Stimulated activated naive B cell treated with anti-CD40 and anti-IgM and Interleukin-4, amounts not matched to agents 10 μg/mL and 1 μg/mL and 100 μg/mL, for 72 hours (primary cell): ENCODE measurements around the gene NOSIP.

Source experiments
- ATAC-seq, 2 donors: fragments of 150-1000 bp; cut with Tn5 transposase; replicated peaks; 2 replicates each; pipeline ENCODE4 v1.10.0; 2021; ENCODE audit warnings: moderate library complexity in 1 of 2
- DNase-seq: peaks from one replicate; pipeline ENCODE4 v3.0.0; 2021
- H3K27ac Mint-ChIP-seq: one replicate; pipeline ENCODE4 v1.8.0; 2022; ENCODE audit warnings: mild to moderate bottlenecking, mixed read lengths
- H3K27me3 Mint-ChIP-seq, 2 donors: one replicate each; pipeline ENCODE4 v1.8.0; 2022; ENCODE audit warnings: mixed read lengths in 2 of 2
- H3K36me3 Mint-ChIP-seq, 2 donors: one replicate each; pipeline ENCODE4 v1.8.0; 2022; ENCODE audit warnings: mixed read lengths in 2 of 2, mild to moderate bottlenecking in 1 of 2
- H3K4me1 Mint-ChIP-seq, 2 donors: one replicate each; pipeline ENCODE4 v1.8.0; 2022; ENCODE audit warnings: mixed read lengths in 2 of 2, mild to moderate bottlenecking in 1 of 2
- H3K4me3 Mint-ChIP-seq, 2 donors: one replicate each; pipeline ENCODE4 v1.8.0; 2022; ENCODE audit warnings: mild to moderate bottlenecking in 2 of 2, mixed read lengths in 2 of 2, moderate library complexity in 1 of 2
- H3K9me3 Mint-ChIP-seq, 2 donors: one replicate each; pipeline ENCODE4 v1.8.0; 2022; ENCODE audit warnings: mixed read lengths in 2 of 2, mild to moderate bottlenecking in 1 of 2

Gene NOSIP

GRCh38 chr19:49590971-49591730 is 10.8 kb upstream of the NOSIP start, which contains the start of gene PRR12:
Gene PRR12, plus strand, starts transcription at chr19:49591182. Its CDS starts 473 bp downstream, at chr19:49591655.
- peak; percentile 69 for DNase-seq
- Mint-ChIP-seq H3K4me1 (peaks cover 23 to 37% of the 10 kb centered on the region in 2 donors), H3K36me3 (peaks cover 15 to 23% of the 10 kb centered on the region in 2 donors), H3K4me3 (peak within 1 kb of the TSS; percentile 77 to 96), H3K27ac (peak within 1 kb of the TSS; percentile 83), H3K9me3 (no peaks in the 10 kb centered on the region), H3K27me3 (no peaks in the 10 kb centered on the region)
- ATAC-seq: peak; percentile 40 to 44

DNA sequence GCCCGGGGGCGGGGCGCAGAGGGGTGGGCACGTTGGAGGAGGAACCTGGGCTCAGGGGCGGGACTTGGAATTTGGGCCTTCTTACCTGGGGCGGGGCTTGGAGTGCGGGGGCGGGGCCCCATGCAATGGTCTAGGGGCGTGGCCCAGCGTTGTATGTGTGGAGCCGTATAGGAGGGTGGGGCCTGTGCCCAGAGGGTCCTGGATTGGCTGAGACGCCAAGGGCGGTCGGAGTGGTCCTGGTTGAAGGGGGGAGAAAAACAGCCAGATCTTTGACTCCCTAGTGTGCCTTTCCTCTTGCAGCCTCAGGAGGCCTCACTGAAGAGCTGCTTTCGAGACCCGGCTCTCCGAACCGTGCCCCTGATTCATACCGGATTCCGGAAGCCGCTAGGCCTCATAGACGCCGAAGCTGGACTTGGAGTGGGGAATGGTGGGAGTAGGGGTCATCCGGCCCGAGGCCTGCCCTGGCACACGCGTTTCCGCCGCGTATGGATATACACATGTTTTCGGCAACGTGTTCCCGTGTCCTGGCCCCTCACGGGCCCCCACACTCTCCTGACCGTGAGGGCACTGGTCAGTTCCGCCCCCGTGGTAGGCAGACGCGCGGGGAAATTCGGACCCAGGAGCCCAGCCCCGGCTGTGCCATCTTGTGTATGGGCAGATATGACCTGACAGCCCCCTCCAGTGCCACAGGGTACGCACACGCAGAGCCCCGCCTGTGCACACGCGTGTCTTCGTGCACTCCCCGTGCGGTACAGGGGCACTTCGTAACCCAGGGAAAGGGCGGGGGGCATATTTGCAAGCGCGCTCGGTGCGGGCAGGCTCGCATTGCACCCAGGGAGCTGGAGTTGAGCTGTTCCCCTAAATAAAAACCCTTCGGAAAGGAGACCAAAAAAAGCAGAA is 10.0 kb upstream of the NOSIP start:
- peak overlapping the region; percentile 83 for H3K27ac Mint-ChIP-seq

DNA sequence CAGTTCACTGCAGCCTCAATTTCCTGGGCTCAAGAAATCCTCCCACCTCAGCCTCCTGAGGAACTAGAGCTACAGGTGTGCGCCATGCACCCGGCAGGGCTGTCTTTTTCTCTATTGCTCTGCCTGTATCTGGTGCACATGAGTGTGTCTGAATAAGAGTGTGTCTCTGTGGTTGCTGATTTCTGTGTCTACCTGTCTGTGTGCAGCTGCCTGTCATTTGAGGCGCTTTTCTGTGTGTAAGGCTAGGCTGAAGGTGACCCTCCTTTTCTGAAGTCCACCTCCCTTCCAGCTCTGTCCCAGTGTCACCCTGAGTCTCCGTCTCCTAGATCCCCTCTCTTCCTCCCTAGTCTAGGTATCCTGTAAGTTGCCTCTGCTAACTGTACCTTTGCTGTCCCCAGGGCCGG is 9.1 kb upstream of the NOSIP start:
- Mint-ChIP-seq H3K9me3 (no peaks in the 10 kb centered on the region), H3K4me3 (no peak overlapping the region), H3K27ac (no peak overlapping the region), H3K36me3 (peaks cover 9 to 16% of the 10 kb centered on the region in 2 donors), H3K27me3 (no peaks in the 10 kb centered on the region), H3K4me1 (peaks cover 22 to 33% of the 10 kb centered on the region in 2 donors)
- ATAC-seq: no peak
- no peak for DNase-seq

More for the DNA sequence above, 10.0 kb upstream of the NOSIP start:
- Mint-ChIP-seq H3K9me3 (no peaks in the 10 kb centered on the region), H3K4me1 (peaks cover 23 to 37% of the 10 kb centered on the region in 2 donors), H3K36me3 (peaks cover 12 to 20% of the 10 kb centered on the region in 2 donors), H3K27me3 (no peaks in the 10 kb centered on the region), H3K4me3 (peak overlapping the region; percentile 77 to 96)
- ATAC-seq (peak; percentile 83 to 86), DNase-seq (peak; percentile 93)

- peaks cover 13 to 23% of the 10 kb centered on the region in 2 donors for H3K4me1 Mint-ChIP-seq
- H3K4me3 Mint-ChIP-seq: no peak overlapping the region
- H3K36me3 Mint-ChIP-seq: peaks cover 2 to 6% of the 10 kb centered on the region in 2 donors
- H3K27ac Mint-ChIP-seq: no peak overlapping the region
- ATAC-seq: no peak
- H3K9me3 Mint-ChIP-seq: no peaks in the 10 kb centered on the region
- H3K27me3 Mint-ChIP-seq: no peaks in the 10 kb centered on the region
- DNase-seq: no peak
Measured at GRCh38 chr19:49588365-49589122, 8.2 kb upstream of the NOSIP start.

GRCh38 chr19:49587227-49587626 is 6.9 kb upstream of the NOSIP start:
- no peak overlapping the region for H3K4me3 Mint-ChIP-seq
- H3K27ac Mint-ChIP-seq: no peak overlapping the region
- DNase-seq: no peak
- no peaks in the 10 kb centered on the region for H3K27me3 Mint-ChIP-seq
- ATAC-seq: no peak
- no peaks in the 10 kb centered on the region for H3K36me3 Mint-ChIP-seq
- H3K9me3 Mint-ChIP-seq: no peaks in the 10 kb centered on the region
- H3K4me1 Mint-ChIP-seq: peaks cover 4 to 10% of the 10 kb centered on the region in 2 donors

DNA sequence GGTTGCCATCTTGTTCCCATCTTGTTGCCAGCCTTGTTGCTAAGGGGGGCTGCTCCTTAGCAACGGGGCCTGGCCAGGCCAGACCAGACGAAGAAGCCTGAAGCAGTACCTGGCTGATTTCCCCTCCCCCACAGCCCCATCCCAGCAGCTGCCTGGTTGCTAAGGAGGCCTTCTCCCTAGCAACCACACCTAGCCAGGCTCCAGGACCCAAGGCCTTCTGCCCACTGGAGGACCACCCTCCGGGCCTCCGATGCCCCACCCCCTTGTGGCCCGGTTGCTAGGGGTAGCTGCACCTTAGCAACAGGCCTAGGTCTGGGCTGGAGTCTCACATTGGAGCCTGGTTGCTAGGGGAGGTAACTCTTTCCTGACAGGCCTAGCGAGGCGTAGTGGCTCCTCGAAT is 4.7 kb upstream of the NOSIP start:
- ATAC-seq (no peak), DNase-seq (no peak)
- no peak overlapping the region for H3K27ac Mint-ChIP-seq
- no peaks in the 10 kb centered on the region for H3K9me3 Mint-ChIP-seq
- H3K4me1 Mint-ChIP-seq: peaks cover 12 to 17% of the 10 kb centered on the region in 2 donors
- no peaks in the 10 kb centered on the region for H3K27me3 Mint-ChIP-seq
- H3K36me3 Mint-ChIP-seq: peaks cover 2 to 4% of the 10 kb centered on the region in 2 donors
- no peak overlapping the region for H3K4me3 Mint-ChIP-seq

GRCh38 chr19:49583239-49583638 is 2.9 kb upstream of the NOSIP start:
- Mint-ChIP-seq H3K27me3 (no peaks in the 10 kb centered on the region), H3K9me3 (no peaks in the 10 kb centered on the region), H3K4me3 (no peak overlapping the region), H3K36me3 (peaks cover 2 to 4% of the 10 kb centered on the region in 2 donors), H3K27ac (no peak overlapping the region), H3K4me1 (peaks cover 12 to 28% of the 10 kb centered on the region in 2 donors)
- DNase-seq (no peak), ATAC-seq (no peak)

- Mint-ChIP-seq H3K9me3 (no peaks in the 10 kb centered on the region), H3K4me1 (peaks cover 12 to 41% of the 10 kb centered on the region in 2 donors), H3K4me3 (peak within 1 kb of the TSS; percentile 95 to 96), H3K36me3 (peaks cover 2 to 9% of the 10 kb centered on the region in 2 donors), H3K27ac (peak within 1 kb of the TSS; percentile 96), H3K27me3 (no peaks in the 10 kb centered on the region)
- ATAC-seq (no peak), DNase-seq (no peak)
Measured at GRCh38 chr19:49581007-49581508, 702 bp upstream of the NOSIP start, which contains the start of gene PRRG2. Gene PRRG2, plus strand, starts transcription at chr19:49581316. Its CDS starts 1,904 bp downstream, at chr19:49583220.

DNA sequence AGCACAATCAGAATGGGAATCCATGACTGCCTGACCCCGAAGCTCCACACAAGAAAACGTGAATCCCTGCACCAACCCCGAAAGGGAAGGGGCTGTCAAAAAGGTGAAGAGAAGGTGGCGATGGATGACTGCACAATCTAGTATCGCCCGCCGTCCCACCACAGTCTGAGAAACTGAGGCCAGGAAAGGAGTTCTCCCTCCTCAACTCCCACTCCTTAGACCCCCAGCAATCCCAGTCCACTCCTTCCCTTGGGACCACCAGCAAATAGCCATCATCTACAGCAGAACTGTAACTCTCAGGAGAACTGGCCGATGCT is 451 bp downstream of the NOSIP start:
- peaks cover 12 to 41% of the 10 kb centered on the region in 2 donors for H3K4me1 Mint-ChIP-seq
- no peaks in the 10 kb centered on the region for H3K27me3 Mint-ChIP-seq
- DNase-seq: no peak
- peak overlapping the region; percentile 95 to 96 for H3K4me3 Mint-ChIP-seq
- H3K27ac Mint-ChIP-seq: peak overlapping the region; percentile 96
- peaks cover 2 to 11% of the 10 kb centered on the region in 2 donors for H3K36me3 Mint-ChIP-seq
- H3K9me3 Mint-ChIP-seq: no peaks in the 10 kb centered on the region
- peak in 1 of 2 donors; percentile 3 for ATAC-seq

GRCh38 chr19:49579193-49579592 is 1.2 kb downstream of the NOSIP start:
- Mint-ChIP-seq H3K27ac (no peak overlapping the region), H3K36me3 (peaks cover 2 to 11% of the 10 kb centered on the region in 2 donors), H3K27me3 (no peaks in the 10 kb centered on the region), H3K9me3 (no peaks in the 10 kb centered on the region), H3K4me3 (peak overlapping the region; percentile 95 to 96), H3K4me1 (peaks cover 12 to 41% of the 10 kb centered on the region in 2 donors)
- ATAC-seq: no peak
- DNase-seq: no peak

DNA sequence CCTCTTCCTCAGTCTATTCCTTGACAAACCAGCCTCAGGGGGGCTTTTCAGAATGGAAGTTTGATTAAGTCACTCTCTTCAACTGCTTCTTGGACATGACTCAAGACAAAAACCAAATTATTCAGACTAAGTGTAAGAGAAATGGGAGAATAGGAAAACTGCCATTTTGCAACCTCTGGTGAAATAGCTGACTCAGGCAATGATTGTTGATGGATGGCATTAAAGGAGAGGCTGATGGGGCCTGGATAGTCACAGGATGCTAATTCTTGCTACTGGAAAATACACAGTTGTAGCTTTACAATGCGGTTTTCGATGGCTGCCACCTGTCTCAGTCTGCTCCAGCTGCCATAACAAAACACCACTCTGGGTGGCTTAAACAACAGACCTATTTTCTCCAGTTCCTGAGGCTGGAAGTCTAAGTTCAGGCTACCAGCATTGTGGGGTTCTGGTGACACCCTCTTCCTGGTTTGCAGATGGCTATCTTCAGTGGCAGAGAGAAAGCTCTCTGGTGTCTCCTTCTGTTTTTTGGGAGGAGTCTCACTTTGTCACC is 6.1 kb downstream of the NOSIP start:
- ATAC-seq (no peak), DNase-seq (no peak)
- Mint-ChIP-seq H3K27me3 (no peaks in the 10 kb centered on the region), H3K36me3 (peaks cover 2 to 16% of the 10 kb centered on the region in 2 donors), H3K4me3 (no peak overlapping the region), H3K4me1 (peaks cover 12 to 35% of the 10 kb centered on the region in 2 donors), H3K27ac (no peak overlapping the region), H3K9me3 (no peaks in the 10 kb centered on the region)

- Mint-ChIP-seq H3K27me3 (no peaks in the 10 kb centered on the region), H3K4me3 (no peak overlapping the region), H3K4me1 (peaks cover 8 to 28% of the 10 kb centered on the region in 2 donors), H3K9me3 (no peaks in the 10 kb centered on the region), H3K27ac (no peak overlapping the region), H3K36me3 (peaks cover 2 to 16% of the 10 kb centered on the region in 2 donors)
- ATAC-seq (no peak), DNase-seq (no peak)
Measured at GRCh38 chr19:49573425-49573824, 6.9 kb downstream of the NOSIP start.

- Mint-ChIP-seq H3K9me3 (no peaks in the 10 kb centered on the region), H3K36me3 (peaks cover 2 to 19% of the 10 kb centered on the region in 2 donors), H3K27me3 (no peaks in the 10 kb centered on the region), H3K27ac (no peak overlapping the region), H3K4me3 (no peak overlapping the region), H3K4me1 (peaks cover 13 to 28% of the 10 kb centered on the region in 2 donors)
- no peak for ATAC-seq
- no peak for DNase-seq
Measured at GRCh38 chr19:49573009-49573408, 7.3 kb downstream of the NOSIP start.
